Measurements from ENCODE around the gene TTC31. TPM values are rescaled to one million over a fixed set of nuclear protein-coding genes. Genes with fewer than 3 reads are reported as not detected.

Gene TTC31
- total RNA-seq, 2 experiments from 2014 or later, result 38.3 to 40.0 TPM

DNA sequence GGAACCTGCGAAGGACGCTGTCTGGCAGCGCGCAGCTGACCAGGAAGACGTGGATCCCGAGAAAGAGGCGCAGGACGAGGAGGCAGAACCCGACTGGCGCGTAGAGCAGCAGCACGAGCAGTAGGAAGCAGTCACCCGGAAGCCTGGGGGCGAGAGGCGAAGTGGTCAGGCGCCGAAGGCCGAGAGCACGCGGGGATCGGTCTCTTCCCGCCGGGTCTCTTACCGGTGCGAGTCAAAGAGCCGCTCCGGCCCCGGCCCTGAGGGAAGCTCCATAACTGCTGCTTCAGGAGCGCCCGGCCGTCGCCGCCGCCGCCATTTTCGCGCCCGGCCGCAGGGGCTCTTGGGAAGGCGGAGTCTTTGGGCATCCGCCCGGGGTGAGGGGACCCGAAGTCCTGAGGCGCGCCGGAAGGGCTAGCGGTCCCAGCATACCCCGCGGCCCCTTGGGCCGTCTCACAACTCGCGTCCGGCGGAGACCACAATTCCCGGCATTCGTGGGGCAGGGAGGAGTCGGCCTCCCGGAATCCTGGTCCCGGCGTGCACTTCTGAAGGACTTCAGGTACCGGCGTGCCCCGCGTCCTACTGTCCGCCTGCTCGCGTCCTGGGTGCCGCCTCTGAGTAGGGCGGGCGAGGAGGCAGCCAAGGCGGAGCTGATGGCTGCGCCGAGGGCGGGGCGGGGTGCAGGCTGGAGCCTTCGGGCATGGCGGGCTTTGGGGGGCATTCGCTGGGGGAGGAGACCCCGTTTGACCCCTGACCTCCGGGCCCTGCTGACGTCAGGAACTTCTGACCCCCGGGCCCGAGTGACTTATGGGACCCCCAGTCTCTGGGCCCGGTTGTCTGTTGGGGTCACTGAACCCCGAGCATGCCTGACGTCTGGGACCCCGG, 46.7 kb downstream of the TTC31 start, which contains the start of the genes AUP1 and HTRA2:
AUP1 (minus strand) TSS at position 350 of the 882 bp plus-strand sequence; CDS start at position 273, 77 bp downstream.
HTRA2 (plus strand) TSS at position 577 of the 882 bp plus-strand sequence; CDS start at position 651, 74 bp downstream.
- peak; percentile 97 for DNase-seq
- H3K36me3 Mint-ChIP-seq (ENCODE audit: low read depth), result peaks cover 59% of the 10 kb centered on the region
- H3K4me1 Mint-ChIP-seq (ENCODE audit: low read depth), result peaks cover 50% of the 10 kb centered on the region
- CTCF ChIA-PET, result interaction anchor here (0.8 to 5.0 kb wide), 15 partner anchors 10 to 74 kb away, joined by 3 to 76 read pairs (median 5); partner anchors contain the start of genes CCDC142, INO80B, LBX2 and PCGF1
- no peaks in the 10 kb centered on the region for H3K27me3 Mint-ChIP-seq (ENCODE audit: low read depth)
- H3K27ac Mint-ChIP-seq, result peak within 1 kb of the TSS; percentile 93
- POLR2A ChIA-PET, result interaction anchor here (0.7 to 5.1 kb wide), 24 partner anchors 9 to 558 kb away, joined by 3 to 33 read pairs (median 4); partner anchors contain the start of genes CCDC142, INO80B, LBX2 and MOB1A
- H3K4me3 Mint-ChIP-seq, result peak within 1 kb of the TSS; percentile 95
- H3K9me3 Mint-ChIP-seq (ENCODE audit: insufficient read depth), result no peaks in the 10 kb centered on the region
- peak; percentile 92 for ATAC-seq

DNA sequence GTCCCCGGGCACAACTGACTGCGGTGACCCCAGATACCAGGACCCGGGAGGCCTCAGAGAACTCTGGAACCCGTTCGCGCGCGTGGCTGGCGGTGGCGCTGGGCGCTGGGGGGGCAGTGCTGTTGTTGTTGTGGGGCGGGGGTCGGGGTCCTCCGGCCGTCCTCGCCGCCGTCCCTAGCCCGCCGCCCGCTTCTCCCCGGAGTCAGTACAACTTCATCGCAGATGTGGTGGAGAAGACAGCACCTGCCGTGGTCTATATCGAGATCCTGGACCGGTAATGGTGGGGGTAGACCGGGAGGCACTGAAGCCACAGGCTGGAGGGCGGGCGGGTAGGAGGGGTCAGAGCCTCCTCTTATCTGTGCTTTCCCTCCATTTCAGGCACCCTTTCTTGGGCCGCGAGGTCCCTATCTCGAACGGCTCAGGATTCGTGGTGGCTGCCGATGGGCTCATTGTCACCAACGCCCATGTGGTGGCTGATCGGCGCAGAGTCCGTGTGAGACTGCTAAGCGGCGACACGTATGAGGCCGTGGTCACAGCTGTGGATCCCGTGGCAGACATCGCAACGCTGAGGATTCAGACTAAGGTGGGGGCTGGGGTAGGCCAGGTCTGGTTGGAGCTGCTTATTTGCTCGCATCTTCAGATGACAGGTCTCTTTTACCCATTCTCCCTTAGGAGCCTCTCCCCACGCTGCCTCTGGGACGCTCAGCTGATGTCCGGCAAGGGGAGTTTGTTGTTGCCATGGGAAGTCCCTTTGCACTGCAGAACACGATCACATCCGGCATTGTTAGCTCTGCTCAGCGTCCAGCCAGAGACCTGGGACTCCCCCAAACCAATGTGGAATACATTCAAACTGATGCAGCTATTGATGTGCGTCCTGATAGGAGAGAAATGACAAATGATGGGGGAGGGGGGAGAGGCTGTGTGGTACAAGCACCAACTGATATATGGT, 47.6 kb downstream of the TTC31 start:
- DNase-seq (peak; percentile 64), ATAC-seq (peak; percentile 24)
- POLR2A ChIA-PET, result interaction anchor here (0.6 to 5.1 kb wide), 24 partner anchors 8 to 383 kb away, joined by 3 to 33 read pairs (median 5); partner anchors contain the start of genes CCDC142, INO80B, MOB1A and MRPL53
- H3K27ac Mint-ChIP-seq, result peak overlapping the region; percentile 93
- no peaks in the 10 kb centered on the region for H3K27me3 Mint-ChIP-seq (ENCODE audit: low read depth)
- H3K4me1 Mint-ChIP-seq (ENCODE audit: low read depth), result peaks cover 50% of the 10 kb centered on the region
- H3K4me3 Mint-ChIP-seq, result peak overlapping the region; percentile 95
- no peaks in the 10 kb centered on the region for H3K9me3 Mint-ChIP-seq (ENCODE audit: insufficient read depth)
- H3K36me3 Mint-ChIP-seq (ENCODE audit: low read depth), result peaks cover 56% of the 10 kb centered on the region
- CTCF ChIA-PET, result interaction anchor here (0.7 to 5.0 kb wide), 23 partner anchors 11 to 259 kb away, joined by 3 to 76 read pairs (median 7); partner anchors contain the start of genes CCDC142, INO80B, LBX2 and PCGF1

GRCh38 chr2:74531666-74532065, 48.8 kb downstream of the TTC31 start:
- Mint-ChIP-seq H3K4me1 (ENCODE audit: low read depth) (peaks cover 41% of the 10 kb centered on the region), H3K27ac (peak overlapping the region; percentile 46), H3K9me3 (ENCODE audit: insufficient read depth) (no peaks in the 10 kb centered on the region), H3K27me3 (ENCODE audit: low read depth) (no peaks in the 10 kb centered on the region), H3K36me3 (ENCODE audit: low read depth) (peaks cover 48% of the 10 kb centered on the region), H3K4me3 (peak overlapping the region; percentile 95)
- DNase-seq (no peak), ATAC-seq (no peak)
- POLR2A ChIA-PET, result interaction anchor here (0.8 to 5.1 kb wide), 14 partner anchors 8 to 77 kb away, joined by 3 to 33 read pairs (median 6); partner anchors contain the start of genes CCDC142, INO80B, MRPL53 and TTC31
- CTCF ChIA-PET, result interaction anchor here (0.7 to 5.0 kb wide), 32 partner anchors 9 to 281 kb away, joined by 3 to 76 read pairs (median 5); partner anchors contain the start of genes C2orf81, CCDC142, INO80B and LBX2

- Mint-ChIP-seq H3K4me1 (ENCODE audit: low read depth) (peaks cover 38% of the 10 kb centered on the region), H3K9me3 (ENCODE audit: insufficient read depth) (no peaks in the 10 kb centered on the region), H3K36me3 (ENCODE audit: low read depth) (peaks cover 43% of the 10 kb centered on the region), H3K4me3 (peak overlapping the region; percentile 95), H3K27me3 (ENCODE audit: low read depth) (peaks cover 4% of the 10 kb centered on the region), H3K27ac (peak overlapping the region; percentile 46)
- DNase-seq, result no peak
- POLR2A ChIA-PET, result interaction anchor here (0.8 to 5.1 kb wide), 9 partner anchors 19 to 78 kb away, joined by 3 to 33 read pairs (median 5); partner anchors contain the start of genes CCDC142, INO80B, MRPL53 and TTC31
- CTCF ChIA-PET, result interaction anchor here (0.7 to 5.0 kb wide), 32 partner anchors 8 to 282 kb away, joined by 3 to 76 read pairs (median 5); partner anchors contain the start of genes C2orf81, CCDC142, INO80B and LBX2
- ATAC-seq, result no peak
Observed at GRCh38 chr2:74532222-74532621, 49.3 kb downstream of the TTC31 start.

DNA sequence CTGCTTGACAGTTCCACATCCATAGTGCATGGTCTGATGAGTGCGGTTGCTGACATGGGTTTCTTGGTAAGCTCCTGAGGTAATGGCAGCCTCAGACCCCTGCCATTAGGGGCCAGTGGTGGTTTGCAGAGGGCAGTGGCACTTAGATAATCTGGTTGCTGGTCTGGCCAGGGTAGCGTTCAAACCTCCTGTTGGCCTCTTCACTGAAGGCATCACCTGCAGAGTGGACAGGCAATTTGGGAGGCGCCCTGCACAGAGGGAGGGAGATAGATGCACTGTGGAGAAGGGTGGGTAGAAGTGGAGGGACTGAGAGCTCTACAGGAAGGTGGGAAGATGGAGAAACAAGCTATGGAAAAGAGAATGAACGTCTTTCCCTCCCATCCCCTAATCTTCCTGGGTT, 50.6 kb downstream of the TTC31 start:
- Mint-ChIP-seq H3K27me3 (ENCODE audit: low read depth) (peaks cover 15% of the 10 kb centered on the region), H3K4me1 (ENCODE audit: low read depth) (peaks cover 33% of the 10 kb centered on the region), H3K36me3 (ENCODE audit: low read depth) (peaks cover 30% of the 10 kb centered on the region), H3K4me3 (no peak overlapping the region), H3K9me3 (ENCODE audit: insufficient read depth) (no peaks in the 10 kb centered on the region), H3K27ac (no peak overlapping the region)
- no peak for ATAC-seq
- no peak for DNase-seq
- CTCF ChIA-PET, result interaction anchor here (1.4 to 5.0 kb wide), 5 partner anchors 12 to 77 kb away, joined by 3 to 76 read pairs (median 23); partner anchors contain the start of genes CCDC142, PCGF1 and TTC31
- POLR2A ChIA-PET, result interaction anchor here (0.6 to 1.4 kb wide), 2 partner anchors 18 to 595 kb away, joined by 4 read pairs; no protein-coding TSS in a partner anchor

GRCh38 chr2:74534411-74534810, 51.5 kb downstream of the TTC31 start:
- peaks cover 25% of the 10 kb centered on the region for H3K27me3 Mint-ChIP-seq (ENCODE audit: low read depth)
- H3K27ac Mint-ChIP-seq, result no peak overlapping the region
- POLR2A ChIA-PET, result no interaction called here
- CTCF ChIA-PET, result interaction anchor here (1.4 to 4.9 kb wide), 2 partner anchors 53 to 78 kb away, joined by 3 to 74 read pairs; no protein-coding TSS in a partner anchor
- no peak overlapping the region for H3K4me3 Mint-ChIP-seq
- H3K4me1 Mint-ChIP-seq (ENCODE audit: low read depth), result peaks cover 39% of the 10 kb centered on the region
- ATAC-seq (no peak), DNase-seq (no peak)
- H3K9me3 Mint-ChIP-seq (ENCODE audit: insufficient read depth), result no peaks in the 10 kb centered on the region
- H3K36me3 Mint-ChIP-seq (ENCODE audit: low read depth), result peaks cover 26% of the 10 kb centered on the region

DNA sequence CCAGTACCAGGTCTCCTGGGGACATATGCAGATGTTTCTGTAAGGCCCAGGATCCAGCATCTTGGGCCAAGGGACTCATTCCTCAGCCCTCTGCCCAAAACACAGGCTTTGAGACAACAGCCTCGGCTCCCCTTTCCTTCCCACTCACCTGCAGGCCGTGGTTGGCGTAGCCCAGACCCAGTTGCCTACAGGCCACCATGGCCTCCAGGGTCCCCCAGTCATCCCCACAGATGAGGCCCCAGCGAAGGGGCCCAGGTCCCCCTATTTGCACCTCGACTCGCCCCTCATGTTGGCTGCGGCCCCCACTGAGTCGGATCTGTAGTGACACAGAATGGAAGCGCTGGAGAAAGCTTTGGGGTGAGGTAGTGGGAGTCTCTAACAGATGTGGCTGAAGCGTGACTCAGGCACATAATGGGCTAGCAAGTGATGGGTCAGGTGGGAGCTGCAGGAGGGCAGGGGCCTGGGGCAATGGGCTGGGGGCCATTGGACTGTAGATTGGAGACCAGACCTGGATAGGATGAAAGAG, 52.6 kb downstream of the TTC31 start:
- peaks cover 42% of the 10 kb centered on the region for H3K4me1 Mint-ChIP-seq (ENCODE audit: low read depth)
- ATAC-seq, result no peak
- H3K27ac Mint-ChIP-seq, result no peak overlapping the region
- H3K9me3 Mint-ChIP-seq (ENCODE audit: insufficient read depth), result no peaks in the 10 kb centered on the region
- ChIA-PET POLR2A (interaction anchor here (1.5 kb wide), 1 partner anchor 54 kb away, joined by 4 read pairs; no protein-coding TSS in a partner anchor), CTCF (interaction anchor here (4.9 kb wide), 1 partner anchor 52 kb away, joined by 74 read pairs; no protein-coding TSS in a partner anchor)
- no peak for DNase-seq
- no peak overlapping the region for H3K4me3 Mint-ChIP-seq
- H3K27me3 Mint-ChIP-seq (ENCODE audit: low read depth), result peaks cover 27% of the 10 kb centered on the region
- peaks cover 24% of the 10 kb centered on the region for H3K36me3 Mint-ChIP-seq (ENCODE audit: low read depth)

- ChIA-PET POLR2A (interaction anchor here (0.6 to 1.5 kb wide), 4 partner anchors 22 to 250 kb away, joined by 3 to 4 read pairs (median 3); no protein-coding TSS in a partner anchor), CTCF (no interaction called here)
- H3K36me3 Mint-ChIP-seq (ENCODE audit: low read depth), result peaks cover 18% of the 10 kb centered on the region
- DNase-seq, result no peak
- ATAC-seq, result peak; percentile 20
- no peak overlapping the region for H3K4me3 Mint-ChIP-seq
- H3K27ac Mint-ChIP-seq, result no peak overlapping the region
- peaks cover 29% of the 10 kb centered on the region for H3K27me3 Mint-ChIP-seq (ENCODE audit: low read depth)
- peaks cover 34% of the 10 kb centered on the region for H3K4me1 Mint-ChIP-seq (ENCODE audit: low read depth)
- H3K9me3 Mint-ChIP-seq (ENCODE audit: insufficient read depth), result no peaks in the 10 kb centered on the region
Observed at GRCh38 chr2:74536166-74536950, 53.5 kb downstream of the TTC31 start.

- no peak overlapping the region for H3K27ac Mint-ChIP-seq
- no peaks in the 10 kb centered on the region for H3K9me3 Mint-ChIP-seq (ENCODE audit: insufficient read depth)
- ATAC-seq, result no peak
- POLR2A ChIA-PET, result interaction anchor here (0.6 to 1.2 kb wide), 2 partner anchors 21 to 251 kb away, joined by 3 read pairs; no protein-coding TSS in a partner anchor
- peaks cover 26% of the 10 kb centered on the region for H3K4me1 Mint-ChIP-seq (ENCODE audit: low read depth)
- peaks cover 30% of the 10 kb centered on the region for H3K27me3 Mint-ChIP-seq (ENCODE audit: low read depth)
- H3K4me3 Mint-ChIP-seq, result no peak overlapping the region
- DNase-seq, result no peak
- CTCF ChIA-PET, result interaction anchor here (2.8 kb wide), 1 partner anchor 50 kb away, joined by 17 read pairs; no protein-coding TSS in a partner anchor
- H3K36me3 Mint-ChIP-seq (ENCODE audit: low read depth), result peaks cover 10% of the 10 kb centered on the region
Observed at GRCh38 chr2:74537140-74537539, 54.3 kb downstream of the TTC31 start.

Data from activated CD8-positive, alpha-beta T cell treated with anti-CD3 and anti-CD28 coated beads, Interleukin-2, amount 10 ng/mL, durations not matched to agents 7 days and 5 days (primary cell).